Measurements from ENCODE around the gene PRDM16. TPM values are rescaled to one million over a fixed set of nuclear protein-coding genes. Genes with fewer than 3 reads are reported as not detected.
A peak's percentile ranks its signal among the peaks of the same experiment; 100 is the strongest.

PRDM16 gene
- total RNA-seq, 1 donor from 2014 or later, result 84.2 TPM

DNA sequence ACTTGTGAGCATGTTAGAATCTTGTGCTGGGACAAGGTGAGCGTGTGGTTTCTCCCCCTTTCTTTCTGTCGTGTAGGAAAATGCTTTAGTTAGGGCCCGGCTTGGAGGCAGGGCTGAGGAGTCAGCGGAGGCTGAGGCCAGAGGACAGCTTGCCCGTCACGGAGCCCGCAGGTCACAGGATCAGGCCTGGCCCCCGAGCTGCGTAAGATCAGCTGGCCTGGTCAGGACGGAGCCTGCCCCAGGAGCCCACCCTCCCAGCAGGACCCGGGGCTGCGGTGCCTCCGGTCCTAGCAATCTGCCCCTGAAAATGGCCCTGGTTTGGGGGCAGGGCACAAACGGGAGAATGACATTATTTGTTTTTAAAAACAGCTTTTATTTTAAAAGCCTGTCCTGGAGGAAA lies 52.0 kb downstream of the PRDM16 start:
- H3K27ac ChIP-seq, result peak overlapping the region; percentile 86 to 91
- H3K36me3 ChIP-seq, result no peaks in the 10 kb centered on the region
- DNase-seq (ENCODE audit: low spot score in 2 of 2), result no peak
- H3K27me3 ChIP-seq, result no peaks in the 10 kb centered on the region
- intact Hi-C loops (cut with DNase I), result no loop called here
- H3K4me3 ChIP-seq, result no peak overlapping the region
- H3K4me1 ChIP-seq, result peaks cover 51 to 96% of the 10 kb centered on the region in 2 donors
- no peaks in the 10 kb centered on the region for H3K9me3 ChIP-seq
- TF ChIP-seq, protein P1, sequence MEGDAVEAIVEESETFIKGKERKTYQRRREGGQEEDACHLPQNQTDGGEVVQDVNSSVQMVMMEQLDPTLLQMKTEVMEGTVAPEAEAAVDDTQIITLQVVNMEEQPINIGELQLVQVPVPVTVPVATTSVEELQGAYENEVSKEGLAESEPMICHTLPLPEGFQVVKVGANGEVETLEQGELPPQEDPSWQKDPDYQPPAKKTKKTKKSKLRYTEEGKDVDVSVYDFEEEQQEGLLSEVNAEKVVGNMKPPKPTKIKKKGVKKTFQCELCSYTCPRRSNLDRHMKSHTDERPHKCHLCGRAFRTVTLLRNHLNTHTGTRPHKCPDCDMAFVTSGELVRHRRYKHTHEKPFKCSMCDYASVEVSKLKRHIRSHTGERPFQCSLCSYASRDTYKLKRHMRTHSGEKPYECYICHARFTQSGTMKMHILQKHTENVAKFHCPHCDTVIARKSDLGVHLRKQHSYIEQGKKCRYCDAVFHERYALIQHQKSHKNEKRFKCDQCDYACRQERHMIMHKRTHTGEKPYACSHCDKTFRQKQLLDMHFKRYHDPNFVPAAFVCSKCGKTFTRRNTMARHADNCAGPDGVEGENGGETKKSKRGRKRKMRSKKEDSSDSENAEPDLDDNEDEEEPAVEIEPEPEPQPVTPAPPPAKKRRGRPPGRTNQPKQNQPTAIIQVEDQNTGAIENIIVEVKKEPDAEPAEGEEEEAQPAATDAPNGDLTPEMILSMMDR (IDR thresholded peaks at IDR 0.05), result no peak

DNA sequence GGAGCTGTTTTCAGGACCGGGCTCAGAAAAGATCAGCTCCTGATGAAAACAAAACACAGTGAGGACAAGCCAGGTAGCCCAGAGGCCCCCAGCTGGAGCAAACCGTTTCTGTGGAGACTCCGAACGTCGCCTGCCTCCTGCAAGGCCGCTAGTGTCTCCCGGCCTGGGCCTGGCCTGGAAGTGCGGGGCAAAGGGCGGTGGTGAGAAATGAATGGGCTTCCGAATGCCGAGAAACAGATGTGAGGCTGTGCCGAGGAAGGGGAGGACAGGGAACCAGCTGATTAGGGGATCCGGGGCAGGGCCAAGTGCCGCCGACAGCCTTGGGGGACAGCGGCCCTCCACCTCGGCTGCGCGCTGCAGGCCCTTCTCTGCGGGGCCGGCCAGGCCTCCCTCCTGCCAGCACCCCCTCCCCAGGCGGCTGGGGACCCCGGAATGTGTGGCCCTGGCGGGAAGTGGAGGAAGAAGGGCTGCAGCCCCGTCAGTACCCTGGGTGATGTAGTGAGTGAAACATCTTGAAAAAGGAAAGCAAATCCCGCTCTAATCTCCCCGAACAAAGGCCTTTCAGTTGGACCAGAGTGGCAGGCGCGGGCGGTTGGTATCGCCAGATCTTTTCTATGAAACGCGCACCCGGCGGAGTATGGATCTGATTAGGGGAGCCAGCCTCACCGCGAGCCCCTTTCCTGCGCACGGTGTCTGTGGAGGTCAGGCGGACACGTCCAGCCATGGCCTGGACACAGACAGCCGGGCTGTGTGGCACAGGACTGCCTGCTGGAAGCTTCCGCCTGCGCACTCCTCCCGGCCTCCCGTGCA lies 52.6 kb downstream of the PRDM16 start:
- H3K4me3 ChIP-seq, result no peak overlapping the region
- intact Hi-C loops (cut with DNase I), result no loop called here
- DNase-seq (ENCODE audit: low spot score in 2 of 2), result no peak
- H3K27me3 ChIP-seq, result no peaks in the 10 kb centered on the region
- peak overlapping the region; percentile 86 to 91 for H3K27ac ChIP-seq
- H3K36me3 ChIP-seq, result no peaks in the 10 kb centered on the region
- H3K9me3 ChIP-seq, result no peaks in the 10 kb centered on the region
- TF ChIP-seq, protein P1 (IDR thresholded peaks at IDR 0.05), result no peak
- H3K4me1 ChIP-seq, result peaks cover 51 to 96% of the 10 kb centered on the region in 2 donors

DNA sequence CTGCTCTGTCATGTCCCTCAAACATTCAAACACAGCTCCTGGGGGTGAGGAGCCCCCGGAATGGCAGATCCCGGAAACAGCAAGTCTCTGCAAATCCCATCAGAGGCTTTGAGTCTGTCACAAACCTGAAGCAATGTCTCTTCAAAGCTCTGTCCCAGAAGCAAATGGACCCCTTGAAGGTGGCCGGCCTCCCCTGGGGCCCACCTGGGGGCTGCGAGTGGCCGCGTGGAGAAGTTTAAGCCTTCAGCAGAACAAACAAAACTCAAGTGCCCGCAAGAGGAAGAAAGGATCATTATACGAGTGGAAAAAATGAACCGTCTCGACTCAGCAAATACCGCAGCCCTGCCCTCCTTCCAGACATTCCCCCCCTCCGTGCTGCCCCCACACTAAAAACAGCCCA lies 53.3 kb downstream of the PRDM16 start:
- DNase-seq (ENCODE audit: low spot score in 2 of 2), result no peak
- Histone ChIP-seq H3K36me3 (no peaks in the 10 kb centered on the region), H3K9me3 (no peaks in the 10 kb centered on the region), H3K4me3 (no peak overlapping the region), H3K4me1 (peaks cover 49 to 95% of the 10 kb centered on the region in 2 donors), H3K27me3 (no peaks in the 10 kb centered on the region), H3K27ac (peak overlapping the region; percentile 86 to 91)
- intact Hi-C loops (cut with DNase I), result no loop called here
- TF ChIP-seq, protein P1 (IDR thresholded peaks at IDR 0.05), result no peak

DNA sequence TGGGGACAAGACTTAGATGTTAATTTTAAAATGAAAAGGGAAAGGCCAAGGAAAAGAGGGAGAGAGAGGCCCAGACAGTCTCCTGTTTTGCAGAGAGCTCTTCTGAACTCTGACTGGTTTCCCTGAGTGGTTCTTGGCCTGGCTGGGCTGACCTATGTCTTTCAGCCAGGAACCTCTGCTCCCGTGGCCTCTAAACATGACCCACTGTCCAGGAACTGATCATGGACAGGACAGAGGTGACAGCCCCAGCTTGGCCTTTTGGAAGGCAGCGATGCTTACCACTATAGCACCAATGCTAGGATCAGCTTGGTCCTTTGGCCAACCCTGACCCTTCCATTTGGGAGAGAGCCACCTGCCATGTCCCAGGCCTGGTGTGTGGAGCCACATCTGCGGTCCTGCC lies 55.2 kb downstream of the PRDM16 start:
- TF ChIP-seq, protein P1 (IDR thresholded peaks at IDR 0.05), result no peak
- peak overlapping the region; percentile 86 to 91 for H3K27ac ChIP-seq
- peaks cover 51 to 94% of the 10 kb centered on the region in 2 donors for H3K4me1 ChIP-seq
- intact Hi-C loops (cut with DNase I), result loop anchor here (2.0 kb wide), 2 partner anchors 49 to 189 kb away; no protein-coding TSS in a partner anchor
- no peaks in the 10 kb centered on the region for H3K36me3 ChIP-seq
- no peak for DNase-seq (ENCODE audit: low spot score in 2 of 2)
- H3K27me3 ChIP-seq, result no peaks in the 10 kb centered on the region
- no peak overlapping the region for H3K4me3 ChIP-seq
- no peaks in the 10 kb centered on the region for H3K9me3 ChIP-seq

DNA sequence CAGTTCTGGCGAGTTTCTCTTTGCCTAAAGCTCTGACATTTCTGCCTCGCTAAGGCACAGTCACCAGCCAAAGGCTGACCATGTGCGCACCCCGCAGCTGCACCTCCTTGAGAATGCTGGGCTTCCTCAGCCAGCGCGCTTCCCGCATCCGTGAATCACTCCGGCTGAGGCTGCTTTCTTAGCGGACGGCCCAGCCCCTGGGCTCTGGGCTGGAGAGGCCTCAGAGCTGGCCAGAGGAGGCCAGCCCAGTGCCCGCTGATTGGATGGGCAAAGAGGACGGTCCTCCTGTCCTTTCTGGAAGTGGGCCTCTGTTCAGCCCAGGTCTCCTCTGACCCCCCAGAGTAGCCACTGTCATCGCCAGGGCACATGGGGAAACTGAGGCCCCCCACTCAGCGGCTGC lies 56.1 kb downstream of the PRDM16 start:
- peak; percentile 39 to 88 for DNase-seq (ENCODE audit: low spot score in 2 of 2)
- Histone ChIP-seq H3K9me3 (no peaks in the 10 kb centered on the region), H3K4me1 (peaks cover 49 to 94% of the 10 kb centered on the region in 2 donors), H3K27ac (peak overlapping the region; percentile 86 to 91), H3K36me3 (no peaks in the 10 kb centered on the region), H3K27me3 (no peaks in the 10 kb centered on the region), H3K4me3 (peak overlapping the region in 1 of 2 donors; percentile 29)
- intact Hi-C loops (cut with DNase I), result loop anchor here (2.0 to 5.0 kb wide), 3 partner anchors 50 to 188 kb away; no protein-coding TSS in a partner anchor
- TF ChIP-seq, protein P1 (IDR thresholded peaks at IDR 0.05), result no peak

Measured in ascending aorta (tissue), 2 donors.